Peyer's patch (tissue), 4 donors: ENCODE data around the gene ACCSL.

ENCODE experiments used
- POLR2A ChIP-seq, 2 donors: fragments of 450-650 bp; IDR thresholded peaks; one replicate each; pipeline ENCODE4 v1.5.1; 2017; ENCODE audit warnings: antibody characterized with exemption in 2 of 2, mild to moderate bottlenecking in 2 of 2, moderate library complexity in 2 of 2
- TF ChIP-seq, protein P1 (sequence below), 6 experiments: fragments of 450-650 bp in 4 of 6; fragments of 200-600 bp in 2 of 6; sonication (generic) in 1 of 6; IDR thresholded peaks; one replicate each; pipeline ENCODE4 v1.5.1; 2017 to 2019; ENCODE audit warnings: antibody characterized with exemption in 6 of 6, mild to moderate bottlenecking in 3 of 6, moderate library complexity in 1 of 6

- TF ChIP-seq, protein P1, sequence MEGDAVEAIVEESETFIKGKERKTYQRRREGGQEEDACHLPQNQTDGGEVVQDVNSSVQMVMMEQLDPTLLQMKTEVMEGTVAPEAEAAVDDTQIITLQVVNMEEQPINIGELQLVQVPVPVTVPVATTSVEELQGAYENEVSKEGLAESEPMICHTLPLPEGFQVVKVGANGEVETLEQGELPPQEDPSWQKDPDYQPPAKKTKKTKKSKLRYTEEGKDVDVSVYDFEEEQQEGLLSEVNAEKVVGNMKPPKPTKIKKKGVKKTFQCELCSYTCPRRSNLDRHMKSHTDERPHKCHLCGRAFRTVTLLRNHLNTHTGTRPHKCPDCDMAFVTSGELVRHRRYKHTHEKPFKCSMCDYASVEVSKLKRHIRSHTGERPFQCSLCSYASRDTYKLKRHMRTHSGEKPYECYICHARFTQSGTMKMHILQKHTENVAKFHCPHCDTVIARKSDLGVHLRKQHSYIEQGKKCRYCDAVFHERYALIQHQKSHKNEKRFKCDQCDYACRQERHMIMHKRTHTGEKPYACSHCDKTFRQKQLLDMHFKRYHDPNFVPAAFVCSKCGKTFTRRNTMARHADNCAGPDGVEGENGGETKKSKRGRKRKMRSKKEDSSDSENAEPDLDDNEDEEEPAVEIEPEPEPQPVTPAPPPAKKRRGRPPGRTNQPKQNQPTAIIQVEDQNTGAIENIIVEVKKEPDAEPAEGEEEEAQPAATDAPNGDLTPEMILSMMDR (IDR thresholded peaks at IDR 0.05): no peak
- TF ChIP-seq POLR2A (IDR thresholded peaks at IDR 0.05): no peak
These were observed 17.4 kb downstream of the ACCSL start for GRCh38 chr11:44065161-44065661.
